ENCODE data around the gene GGT6.

Gene GGT6

DNA sequence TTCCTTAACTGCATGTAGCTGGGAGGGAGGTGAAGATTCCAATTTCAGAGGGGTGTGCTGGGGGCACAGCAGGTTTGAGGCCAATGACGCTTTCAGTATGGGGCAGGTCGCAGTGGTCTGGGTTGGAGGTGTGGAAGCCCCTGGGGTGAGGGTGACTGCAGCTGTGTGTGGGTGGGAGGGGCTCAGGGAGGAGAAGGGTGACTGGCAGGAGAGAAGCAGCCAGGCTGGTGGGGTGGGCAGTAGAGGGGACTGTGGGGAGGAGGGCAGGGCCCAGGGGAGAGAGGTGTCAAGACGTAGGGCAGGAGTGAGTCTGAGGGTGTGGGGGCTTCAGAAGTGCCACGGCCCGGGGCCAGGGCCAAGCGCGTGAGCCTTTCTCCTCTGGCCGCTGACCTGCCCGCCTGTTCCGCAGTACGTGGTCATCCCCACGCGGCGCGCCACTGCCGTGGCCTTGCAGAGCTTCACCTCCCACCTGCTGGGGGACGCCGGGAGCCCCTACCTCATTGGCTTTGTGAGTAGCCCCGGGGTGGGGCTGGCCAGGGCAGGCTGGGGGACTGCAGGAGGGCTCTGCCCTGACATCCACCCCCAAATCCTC is 24.6 kb downstream of the GGT6 start:
- ChIA-PET POLR2A (interaction anchor here (0.7 to 2.6 kb wide), 4 partner anchors 8 to 68 kb away, joined by 5 to 11 read pairs (median 7); partner anchors contain the start of gene MYBBP1A), CTCF (interaction anchor here (0.6 kb wide), 1 partner anchor 18 kb away, joined by 3 read pairs; no protein-coding TSS in a partner anchor)
- H3K4me3 ChIP-seq (ENCODE audit: low read depth, low read length) = no peak overlapping the region
- no peaks in the 10 kb centered on the region for H3K4me1 ChIP-seq (ENCODE audit: control insufficient read depth, insufficient read depth, low read length)
- H3K9me3 ChIP-seq (ENCODE audit: control insufficient read depth, insufficient read depth, low read depth, low read length) = no peaks in the 10 kb centered on the region
- TF ChIP-seq KLF16 (tag by site-specific recombination; IDR thresholded peaks at IDR 0.05) (no peak), SP2 (tag by site-specific recombination; IDR thresholded peaks at IDR 0.05) (peak; percentile 8; the same call in 1 of the 2 replicates), ZFHX2 (tag by site-specific recombination; conservative IDR thresholded peaks at IDR 0.05) (peak; percentile 46; the same call in 1 of the 2 replicates), ZNF596 (tag by site-specific recombination; IDR thresholded peaks at IDR 0.05) (no peak), PATZ1 (tag by site-specific recombination; IDR thresholded peaks at IDR 0.05) (peak; percentile 57), ZIC2 (tag by site-specific recombination; IDR thresholded peaks at IDR 0.05) (peak; percentile 39)
- TF ChIP-seq, protein P1, sequence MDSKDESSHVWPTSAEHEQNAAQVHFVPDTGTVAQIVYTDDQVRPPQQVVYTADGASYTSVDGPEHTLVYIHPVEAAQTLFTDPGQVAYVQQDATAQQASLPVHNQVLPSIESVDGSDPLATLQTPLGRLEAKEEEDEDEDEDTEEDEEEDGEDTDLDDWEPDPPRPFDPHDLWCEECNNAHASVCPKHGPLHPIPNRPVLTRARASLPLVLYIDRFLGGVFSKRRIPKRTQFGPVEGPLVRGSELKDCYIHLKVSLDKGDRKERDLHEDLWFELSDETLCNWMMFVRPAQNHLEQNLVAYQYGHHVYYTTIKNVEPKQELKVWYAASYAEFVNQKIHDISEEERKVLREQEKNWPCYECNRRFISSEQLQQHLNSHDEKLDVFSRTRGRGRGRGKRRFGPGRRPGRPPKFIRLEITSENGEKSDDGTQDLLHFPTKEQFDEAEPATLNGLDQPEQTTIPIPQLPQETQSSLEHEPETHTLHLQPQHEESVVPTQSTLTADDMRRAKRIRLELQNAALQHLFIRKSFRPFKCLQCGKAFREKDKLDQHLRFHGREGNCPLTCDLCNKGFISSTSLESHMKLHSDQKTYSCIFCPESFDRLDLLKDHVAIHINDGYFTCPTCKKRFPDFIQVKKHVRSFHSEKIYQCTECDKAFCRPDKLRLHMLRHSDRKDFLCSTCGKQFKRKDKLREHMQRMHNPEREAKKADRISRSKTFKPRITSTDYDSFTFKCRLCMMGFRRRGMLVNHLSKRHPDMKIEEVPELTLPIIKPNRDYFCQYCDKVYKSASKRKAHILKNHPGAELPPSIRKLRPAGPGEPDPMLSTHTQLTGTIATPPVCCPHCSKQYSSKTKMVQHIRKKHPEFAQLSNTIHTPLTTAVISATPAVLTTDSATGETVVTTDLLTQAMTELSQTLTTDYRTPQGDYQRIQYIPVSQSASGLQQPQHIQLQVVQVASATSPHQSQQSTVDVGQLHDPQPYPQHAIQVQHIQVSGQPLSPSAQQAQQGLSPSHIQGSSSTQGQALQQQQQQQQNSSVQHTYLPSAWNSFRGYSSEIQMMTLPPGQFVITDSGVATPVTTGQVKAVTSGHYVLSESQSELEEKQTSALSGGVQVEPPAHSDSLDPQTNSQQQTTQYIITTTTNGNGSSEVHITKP (tag by site-specific recombination; IDR thresholded peaks at IDR 0.05) = peak; percentile 42; the same call in 1 of the 2 replicates
- TF ChIP-seq, protein P2, sequence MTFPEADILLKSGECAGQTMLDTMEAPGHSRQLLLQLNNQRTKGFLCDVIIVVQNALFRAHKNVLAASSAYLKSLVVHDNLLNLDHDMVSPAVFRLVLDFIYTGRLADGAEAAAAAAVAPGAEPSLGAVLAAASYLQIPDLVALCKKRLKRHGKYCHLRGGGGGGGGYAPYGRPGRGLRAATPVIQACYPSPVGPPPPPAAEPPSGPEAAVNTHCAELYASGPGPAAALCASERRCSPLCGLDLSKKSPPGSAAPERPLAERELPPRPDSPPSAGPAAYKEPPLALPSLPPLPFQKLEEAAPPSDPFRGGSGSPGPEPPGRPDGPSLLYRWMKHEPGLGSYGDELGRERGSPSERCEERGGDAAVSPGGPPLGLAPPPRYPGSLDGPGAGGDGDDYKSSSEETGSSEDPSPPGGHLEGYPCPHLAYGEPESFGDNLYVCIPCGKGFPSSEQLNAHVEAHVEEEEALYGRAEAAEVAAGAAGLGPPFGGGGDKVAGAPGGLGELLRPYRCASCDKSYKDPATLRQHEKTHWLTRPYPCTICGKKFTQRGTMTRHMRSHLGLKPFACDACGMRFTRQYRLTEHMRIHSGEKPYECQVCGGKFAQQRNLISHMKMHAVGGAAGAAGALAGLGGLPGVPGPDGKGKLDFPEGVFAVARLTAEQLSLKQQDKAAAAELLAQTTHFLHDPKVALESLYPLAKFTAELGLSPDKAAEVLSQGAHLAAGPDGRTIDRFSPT (tag by site-specific recombination; IDR thresholded peaks at IDR 0.05) = peak; percentile 40; the same call in 1 of the 2 replicates
- H3K27ac ChIP-seq (ENCODE audit: extremely low read depth, low read depth, low read length) = no peak overlapping the region
- H3K36me3 ChIP-seq (ENCODE audit: control insufficient read depth in 2 of 2, insufficient read depth in 1 of 2, low read length in 2 of 2) = peaks cover 0 to 39% of the 10 kb centered on the region in 2 experiments; a peak in 2 of 3 replicates

GRCh38 chr17:4534928-4535666 is 25.3 kb downstream of the GGT6 start:
- H3K4me3 ChIP-seq (ENCODE audit: low read depth, low read length) = no peak overlapping the region
- no peak overlapping the region for H3K27ac ChIP-seq (ENCODE audit: extremely low read depth, low read depth, low read length)
- no peaks in the 10 kb centered on the region for H3K9me3 ChIP-seq (ENCODE audit: control insufficient read depth, insufficient read depth, low read depth, low read length)
- CTCF ChIA-PET = interaction anchor here (0.6 kb wide), 1 partner anchor 18 kb away, joined by 3 read pairs; no protein-coding TSS in a partner anchor
- peaks cover 0 to 32% of the 10 kb centered on the region in 2 experiments; a peak in 2 of 3 replicates for H3K36me3 ChIP-seq (ENCODE audit: control insufficient read depth in 2 of 2, insufficient read depth in 1 of 2, low read length in 2 of 2)
- no peaks in the 10 kb centered on the region for H3K4me1 ChIP-seq (ENCODE audit: control insufficient read depth, insufficient read depth, low read length)
- POLR2A ChIA-PET = interaction anchor here (0.7 to 2.6 kb wide), 4 partner anchors 8 to 67 kb away, joined by 5 to 11 read pairs (median 7); partner anchors contain the start of gene MYBBP1A
- TF ChIP-seq, protein P3, sequence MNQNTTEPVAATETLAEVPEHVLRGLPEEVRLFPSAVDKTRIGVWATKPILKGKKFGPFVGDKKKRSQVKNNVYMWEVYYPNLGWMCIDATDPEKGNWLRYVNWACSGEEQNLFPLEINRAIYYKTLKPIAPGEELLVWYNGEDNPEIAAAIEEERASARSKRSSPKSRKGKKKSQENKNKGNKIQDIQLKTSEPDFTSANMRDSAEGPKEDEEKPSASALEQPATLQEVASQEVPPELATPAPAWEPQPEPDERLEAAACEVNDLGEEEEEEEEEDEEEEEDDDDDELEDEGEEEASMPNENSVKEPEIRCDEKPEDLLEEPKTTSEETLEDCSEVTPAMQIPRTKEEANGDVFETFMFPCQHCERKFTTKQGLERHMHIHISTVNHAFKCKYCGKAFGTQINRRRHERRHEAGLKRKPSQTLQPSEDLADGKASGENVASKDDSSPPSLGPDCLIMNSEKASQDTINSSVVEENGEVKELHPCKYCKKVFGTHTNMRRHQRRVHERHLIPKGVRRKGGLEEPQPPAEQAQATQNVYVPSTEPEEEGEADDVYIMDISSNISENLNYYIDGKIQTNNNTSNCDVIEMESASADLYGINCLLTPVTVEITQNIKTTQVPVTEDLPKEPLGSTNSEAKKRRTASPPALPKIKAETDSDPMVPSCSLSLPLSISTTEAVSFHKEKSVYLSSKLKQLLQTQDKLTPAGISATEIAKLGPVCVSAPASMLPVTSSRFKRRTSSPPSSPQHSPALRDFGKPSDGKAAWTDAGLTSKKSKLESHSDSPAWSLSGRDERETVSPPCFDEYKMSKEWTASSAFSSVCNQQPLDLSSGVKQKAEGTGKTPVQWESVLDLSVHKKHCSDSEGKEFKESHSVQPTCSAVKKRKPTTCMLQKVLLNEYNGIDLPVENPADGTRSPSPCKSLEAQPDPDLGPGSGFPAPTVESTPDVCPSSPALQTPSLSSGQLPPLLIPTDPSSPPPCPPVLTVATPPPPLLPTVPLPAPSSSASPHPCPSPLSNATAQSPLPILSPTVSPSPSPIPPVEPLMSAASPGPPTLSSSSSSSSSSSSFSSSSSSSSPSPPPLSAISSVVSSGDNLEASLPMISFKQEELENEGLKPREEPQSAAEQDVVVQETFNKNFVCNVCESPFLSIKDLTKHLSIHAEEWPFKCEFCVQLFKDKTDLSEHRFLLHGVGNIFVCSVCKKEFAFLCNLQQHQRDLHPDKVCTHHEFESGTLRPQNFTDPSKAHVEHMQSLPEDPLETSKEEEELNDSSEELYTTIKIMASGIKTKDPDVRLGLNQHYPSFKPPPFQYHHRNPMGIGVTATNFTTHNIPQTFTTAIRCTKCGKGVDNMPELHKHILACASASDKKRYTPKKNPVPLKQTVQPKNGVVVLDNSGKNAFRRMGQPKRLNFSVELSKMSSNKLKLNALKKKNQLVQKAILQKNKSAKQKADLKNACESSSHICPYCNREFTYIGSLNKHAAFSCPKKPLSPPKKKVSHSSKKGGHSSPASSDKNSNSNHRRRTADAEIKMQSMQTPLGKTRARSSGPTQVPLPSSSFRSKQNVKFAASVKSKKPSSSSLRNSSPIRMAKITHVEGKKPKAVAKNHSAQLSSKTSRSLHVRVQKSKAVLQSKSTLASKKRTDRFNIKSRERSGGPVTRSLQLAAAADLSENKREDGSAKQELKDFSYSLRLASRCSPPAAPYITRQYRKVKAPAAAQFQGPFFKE (tag by site-specific recombination; IDR thresholded peaks at IDR 0.05; ENCODE audit: borderline replicate concordance) = no peak
- TF ChIP-seq PRDM1 (tag by site-specific recombination; IDR thresholded peaks at IDR 0.05) (no peak), GLIS2 (tag by site-specific recombination; IDR thresholded peaks at IDR 0.05) (peak; percentile 7)

All from HEK293 (cell line).